ENCODE results near the gene FES. TPM values are rescaled to one million over a fixed set of nuclear protein-coding genes. Genes with fewer than 3 reads are reported as not detected.
"Not testable (repeated sequence)": the region's sequence is repeated elsewhere in the genome, so short reads cannot be mapped to it uniquely, and the experiment has no call there.

FES gene
- total RNA-seq = 36.2 TPM

- DNase-seq (ENCODE audit: low spot score) = peak; percentile 76
Observed at GRCh38 chr15:90883976-90884718, at the start of gene FES. TSS of gene FES (plus strand) at chr15:90884504. CDS start at chr15:90885046, 542 bp downstream.

DNA sequence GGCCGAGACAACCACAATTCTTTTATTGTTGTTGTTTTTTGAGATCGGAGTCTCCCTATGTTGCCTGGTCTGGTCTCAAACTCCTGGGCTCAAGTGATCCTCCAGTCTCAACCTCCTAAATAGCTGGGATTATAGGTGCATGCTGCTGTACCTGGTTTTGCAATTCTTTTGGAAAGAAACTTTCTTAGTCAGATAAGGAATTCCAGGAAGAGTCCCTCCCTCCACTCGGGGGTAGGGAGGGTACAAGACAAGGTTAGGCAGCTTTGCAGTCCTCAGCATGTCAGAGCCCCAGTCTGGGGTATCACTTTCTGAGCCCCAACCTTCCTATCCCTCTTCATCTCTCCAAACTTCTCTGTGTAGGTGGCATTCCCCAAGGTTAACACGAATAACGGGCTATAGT lies 49.7 kb upstream of the FES start:
- no peak for DNase-seq (ENCODE audit: low spot score)

DNA sequence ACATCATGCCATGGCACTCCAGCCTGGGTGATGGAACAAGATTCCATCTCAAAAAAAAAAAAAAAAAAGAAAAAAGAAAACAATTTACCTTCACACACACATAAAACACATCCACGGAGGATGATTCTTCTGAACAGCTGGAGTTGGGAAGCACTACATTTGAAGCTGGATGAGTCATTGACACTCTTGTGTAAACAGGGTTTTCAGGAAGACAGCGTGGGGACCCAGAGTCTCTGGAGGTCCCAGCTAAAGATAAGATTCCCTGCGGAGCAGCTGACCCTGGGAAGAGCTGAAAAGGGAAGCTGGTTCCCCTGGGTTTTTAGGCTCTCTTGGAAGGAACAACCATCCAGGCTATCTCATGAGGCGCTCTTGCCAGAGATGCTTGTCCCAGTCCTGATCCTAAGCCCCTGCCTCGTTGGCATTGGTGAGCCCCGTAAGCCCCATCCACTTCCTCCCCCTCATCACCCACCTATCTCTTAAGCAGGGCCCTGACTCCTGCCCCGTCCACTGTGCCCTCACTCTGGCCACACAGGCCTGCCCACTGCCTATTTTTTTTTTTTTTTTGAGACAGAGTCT lies 47.9 kb upstream of the FES start:
- no peak for DNase-seq (ENCODE audit: low spot score)

DNA sequence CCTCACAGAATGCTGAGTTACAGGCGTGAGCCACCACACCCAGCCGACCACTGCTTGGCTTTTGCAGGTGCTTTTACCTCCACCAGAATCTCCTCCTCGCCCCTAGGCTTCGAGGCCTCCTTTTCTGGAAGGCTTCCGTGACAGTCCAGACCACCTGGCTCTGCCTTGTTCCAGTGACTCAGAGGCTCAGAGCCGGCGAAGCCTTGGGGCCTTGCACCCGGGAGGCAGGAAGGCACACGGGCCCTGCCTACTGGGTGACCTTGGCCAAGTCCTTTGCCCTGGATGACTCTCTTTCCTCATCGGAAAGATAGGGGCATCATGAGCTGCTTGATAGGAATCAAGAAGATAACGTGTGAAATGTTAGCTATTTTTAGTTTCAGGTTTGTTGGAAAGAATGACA lies 47.2 kb upstream of the FES start:
- no peak for DNase-seq (ENCODE audit: low spot score)

DNA sequence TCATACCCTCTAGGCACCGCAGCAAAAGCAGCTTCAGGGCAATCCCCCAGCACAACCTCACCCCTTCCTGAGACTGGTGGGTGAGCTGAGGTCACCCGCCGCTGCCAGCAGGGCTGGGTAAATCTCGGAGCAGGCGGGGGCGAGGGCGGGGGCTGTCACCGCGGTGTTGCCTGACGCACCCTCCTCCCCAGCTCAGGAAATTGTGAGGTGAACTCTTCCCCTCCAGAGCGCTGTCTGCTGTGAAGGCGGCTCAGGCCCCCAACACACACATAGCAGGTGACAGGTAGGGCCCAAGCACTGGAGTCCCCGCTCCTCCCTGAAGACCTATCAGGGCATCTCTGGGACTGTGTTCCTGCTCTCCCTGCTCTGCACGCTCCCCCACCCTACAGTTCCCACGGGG lies 46.2 kb upstream of the FES start:
- DNase-seq (ENCODE audit: low spot score) = no peak

- no peak for DNase-seq (ENCODE audit: low spot score)
Observed at GRCh38 chr15:90838544-90838943, 45.8 kb upstream of the FES start.

GRCh38 chr15:90839187-90840071 lies 44.9 kb upstream of the FES start:
- peak; percentile 66 for DNase-seq (ENCODE audit: low spot score)

DNA sequence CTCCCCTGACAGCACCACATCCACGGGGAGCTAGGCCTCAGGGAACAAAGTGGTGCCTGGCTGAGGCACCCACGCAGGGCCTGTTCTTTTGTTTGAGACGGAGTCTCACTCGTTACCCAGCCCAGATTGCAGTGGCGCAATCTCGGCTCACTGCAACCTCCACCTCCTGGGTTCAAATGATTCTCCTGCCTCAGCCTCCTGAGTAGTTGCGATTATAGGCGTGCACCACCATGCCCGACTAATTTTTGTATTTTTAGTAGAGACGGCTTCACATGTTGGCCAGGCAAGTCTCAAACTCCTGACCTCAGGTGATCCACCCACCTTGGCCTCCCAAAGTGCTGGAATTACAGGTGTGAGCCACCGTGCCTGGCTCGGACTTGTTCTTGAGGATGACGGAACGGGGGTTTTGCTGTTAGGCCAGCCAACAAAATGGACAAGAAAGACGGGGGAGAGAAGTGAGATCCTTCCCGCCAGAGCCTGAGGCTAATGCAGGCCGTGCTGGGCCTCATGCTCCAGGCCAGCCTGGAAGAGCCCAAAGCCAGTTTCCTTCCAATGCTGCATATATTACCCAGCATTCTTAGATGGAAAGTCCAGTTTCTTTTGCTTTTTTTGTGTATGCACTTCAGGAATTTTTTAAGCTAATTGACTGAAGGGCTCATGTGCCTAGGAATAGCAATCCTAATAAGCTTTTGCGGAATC lies 44.0 kb upstream of the FES start:
- no peak for DNase-seq (ENCODE audit: low spot score)

DNA sequence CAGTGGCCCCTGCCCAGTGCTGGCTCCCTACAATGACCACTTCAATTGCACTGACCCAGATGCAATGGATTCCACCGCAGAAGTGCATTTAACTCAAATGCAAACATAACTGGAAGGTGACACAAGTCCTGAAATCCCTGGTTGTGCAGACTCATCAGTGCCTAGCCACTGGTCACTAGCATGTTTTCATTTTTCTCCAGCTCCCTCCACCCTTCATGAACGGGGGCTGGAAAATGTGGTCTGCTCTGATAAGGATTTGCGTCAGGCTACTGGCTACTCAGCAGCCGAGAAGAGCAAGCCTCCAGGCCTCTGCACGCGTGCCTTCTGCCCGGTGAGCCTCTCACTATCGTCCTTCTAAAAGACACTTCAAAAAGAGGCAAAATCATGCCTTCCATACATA lies 43.4 kb upstream of the FES start:
- DNase-seq (ENCODE audit: low spot score) = no peak

- no peak for DNase-seq (ENCODE audit: low spot score)
Observed at GRCh38 chr15:90844696-90845095, 39.6 kb upstream of the FES start.

GRCh38 chr15:90845201-90845949 lies 38.9 kb upstream of the FES start:
- no peak for DNase-seq (ENCODE audit: low spot score)

- DNase-seq (ENCODE audit: low spot score) = not testable (repeated sequence)
Observed at GRCh38 chr15:90849424-90849823, 34.9 kb upstream of the FES start.

DNA sequence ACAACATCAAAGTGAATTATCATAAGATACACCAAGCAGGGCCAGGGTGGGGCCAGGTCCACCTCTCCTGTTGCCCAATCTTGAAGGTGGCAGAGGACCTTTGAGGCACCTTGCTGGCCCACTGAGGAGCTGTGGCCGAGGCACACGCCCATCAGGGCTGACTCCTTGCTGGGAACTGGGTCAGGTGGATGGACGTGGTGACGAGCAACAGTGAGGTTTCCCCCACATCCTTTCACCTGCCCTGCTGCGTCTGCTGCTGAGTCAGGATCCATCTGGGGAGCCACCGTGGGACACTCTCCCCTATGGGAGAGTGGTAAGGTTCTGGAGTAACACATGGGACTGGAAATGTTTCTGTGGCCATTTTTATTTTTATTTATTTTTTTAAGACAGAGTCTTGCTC lies 33.2 kb upstream of the FES start:
- DNase-seq (ENCODE audit: low spot score) = no peak

GRCh38 chr15:90851940-90852339 lies 32.4 kb upstream of the FES start:
- DNase-seq (ENCODE audit: low spot score) = no peak

- no peak for DNase-seq (ENCODE audit: low spot score)
Observed at GRCh38 chr15:90855139-90855538, 29.2 kb upstream of the FES start.

- DNase-seq (ENCODE audit: low spot score) = no peak
Observed at GRCh38 chr15:90857337-90857736, 27.0 kb upstream of the FES start.

DNA sequence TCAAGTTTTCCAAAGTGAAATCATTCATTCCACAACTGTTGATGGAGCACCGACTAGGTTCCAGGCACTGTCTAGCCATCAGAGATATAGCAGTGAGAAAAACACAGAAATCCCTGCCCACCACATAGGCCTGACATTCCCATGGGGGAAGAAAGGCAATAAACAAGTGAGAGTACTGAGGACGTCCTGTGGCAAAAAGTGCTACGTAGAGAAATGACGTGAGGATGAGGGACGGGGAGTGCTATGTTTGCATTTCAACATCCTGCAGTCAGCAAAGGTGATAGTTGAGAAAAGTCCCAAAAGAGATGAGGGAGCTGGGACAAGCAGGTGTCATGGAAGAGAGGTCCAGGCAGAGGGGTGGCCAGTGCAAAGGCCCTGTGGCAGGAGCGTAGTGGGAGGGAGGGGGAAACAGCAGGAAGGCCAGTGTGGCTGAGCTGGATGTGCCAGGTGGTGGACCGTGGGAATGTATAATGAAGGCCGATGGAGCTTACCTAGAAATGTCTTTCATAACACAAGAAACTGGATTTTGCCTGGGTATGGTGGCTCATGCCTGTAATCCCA lies 26.3 kb upstream of the FES start:
- DNase-seq (ENCODE audit: low spot score) = no peak

- no peak for DNase-seq (ENCODE audit: low spot score)
Observed at GRCh38 chr15:90859234-90860131, 24.8 kb upstream of the FES start.

- no peak for DNase-seq (ENCODE audit: low spot score)
Observed at GRCh38 chr15:90860450-90860849, 23.9 kb upstream of the FES start.

Data from ureter (tissue), 1 donor.